Activated gamma-delta T cell treated with Interleukin-2 at 50 U/mL for 16 hours (primary cell): ENCODE results near the gene GEMIN8.

Source experiments
- DNase-seq: peaks from one replicate; pipeline ENCODE4 v3.0.0-alpha.2; 2020

The GEMIN8 gene

DNA sequence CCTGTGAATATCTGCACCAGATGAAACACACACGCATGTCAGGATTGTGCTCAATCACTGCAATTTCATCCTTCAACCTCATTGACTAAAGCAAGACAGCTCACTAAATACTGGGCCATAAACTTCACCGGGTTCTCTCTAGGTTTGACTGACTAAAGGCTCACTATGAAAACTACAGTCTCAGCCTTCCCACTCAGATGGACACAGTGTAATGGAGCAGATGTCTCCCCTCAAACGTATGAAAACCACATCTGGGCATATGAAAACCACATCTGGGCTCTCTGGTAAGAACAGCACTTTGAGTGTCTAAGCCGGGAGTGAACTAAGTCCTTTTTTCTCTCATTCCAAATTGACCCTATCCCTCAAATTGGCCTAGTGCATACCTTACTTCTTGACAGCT is 15.2 kb downstream of the GEMIN8 start:
- DNase-seq = no peak

DNA sequence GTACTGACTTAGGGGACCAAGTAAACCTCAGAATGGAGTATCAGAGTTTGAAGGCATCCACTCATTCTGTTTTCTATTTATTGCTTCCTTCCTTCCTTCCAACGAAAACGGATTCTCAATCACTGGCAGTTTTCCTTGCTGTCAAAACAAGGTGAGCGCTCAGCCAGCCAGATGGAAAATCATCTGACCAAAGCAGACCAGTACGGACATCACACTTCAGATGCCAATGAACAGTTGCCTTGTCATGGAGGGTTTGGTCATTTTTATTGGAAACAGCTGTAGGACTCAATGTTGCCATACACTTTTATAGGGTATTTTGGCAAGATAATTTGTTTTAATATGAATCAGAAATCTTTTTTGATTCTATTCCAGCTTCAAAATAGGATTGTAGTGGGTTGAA is 16.6 kb downstream of the GEMIN8 start:
- no peak for DNase-seq

DNA sequence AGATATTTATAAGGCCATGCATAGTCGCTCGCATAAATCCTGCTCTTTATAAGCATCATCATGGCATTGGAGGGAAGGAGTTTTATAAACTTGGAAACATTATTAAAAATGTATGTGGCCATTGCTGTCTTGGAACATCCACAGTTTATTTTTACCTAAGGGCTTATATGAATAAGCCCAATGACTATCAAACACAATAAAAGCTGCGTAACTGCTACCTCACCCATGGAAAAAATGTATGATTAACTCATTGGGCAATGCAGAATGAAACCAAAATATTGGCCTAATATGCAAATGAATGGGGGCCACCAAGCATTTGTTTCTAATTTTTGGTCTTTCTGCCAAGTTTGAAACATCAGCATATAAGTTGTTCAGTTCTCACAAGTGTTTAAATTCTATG is 19.1 kb downstream of the GEMIN8 start:
- no peak for DNase-seq

DNA sequence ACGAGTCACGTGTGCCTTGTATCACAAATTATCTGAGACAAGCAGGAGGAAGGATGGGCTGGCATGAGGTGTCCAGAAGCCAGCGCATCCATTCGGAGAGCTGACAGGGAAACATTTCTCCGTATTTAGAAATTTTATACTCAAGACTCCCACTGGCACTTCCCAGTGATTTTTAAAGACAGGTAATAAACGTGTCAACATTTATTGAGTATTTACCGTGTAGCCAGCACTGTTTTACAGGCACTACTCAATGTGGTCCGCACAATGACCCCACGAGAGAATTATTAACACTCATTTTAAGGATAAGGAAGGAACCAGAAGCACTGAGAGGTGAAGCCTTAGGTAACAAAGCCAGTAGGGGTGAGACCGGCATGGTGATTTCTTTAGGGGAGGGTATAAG is 23.2 kb downstream of the GEMIN8 start:
- DNase-seq = no peak

DNA sequence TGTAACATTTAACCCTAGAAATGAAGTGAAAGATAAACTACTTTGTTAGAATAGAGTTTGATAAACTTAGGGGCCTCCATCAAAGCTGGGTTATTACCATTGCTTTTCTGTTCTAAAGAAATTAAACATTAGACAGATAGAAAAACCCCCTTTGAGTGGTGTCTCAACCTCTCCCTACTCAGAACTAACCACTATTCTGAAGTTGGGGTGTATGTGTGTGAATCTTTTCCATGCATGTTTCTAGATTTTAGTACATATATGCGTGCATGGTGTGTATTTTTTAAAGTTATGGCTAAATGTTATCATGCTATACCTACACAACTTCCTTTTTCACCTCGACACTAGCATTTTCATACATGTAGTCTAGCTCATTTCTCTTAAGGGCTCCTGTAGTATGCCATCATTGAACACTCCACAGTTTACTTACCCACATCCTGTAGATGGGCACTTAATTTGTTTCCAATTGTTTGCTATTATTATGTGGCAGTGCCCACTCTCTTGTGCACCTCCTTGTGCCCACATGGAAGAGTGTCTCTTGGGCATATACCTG is 25.7 kb downstream of the GEMIN8 start:
- DNase-seq = no peak

DNA sequence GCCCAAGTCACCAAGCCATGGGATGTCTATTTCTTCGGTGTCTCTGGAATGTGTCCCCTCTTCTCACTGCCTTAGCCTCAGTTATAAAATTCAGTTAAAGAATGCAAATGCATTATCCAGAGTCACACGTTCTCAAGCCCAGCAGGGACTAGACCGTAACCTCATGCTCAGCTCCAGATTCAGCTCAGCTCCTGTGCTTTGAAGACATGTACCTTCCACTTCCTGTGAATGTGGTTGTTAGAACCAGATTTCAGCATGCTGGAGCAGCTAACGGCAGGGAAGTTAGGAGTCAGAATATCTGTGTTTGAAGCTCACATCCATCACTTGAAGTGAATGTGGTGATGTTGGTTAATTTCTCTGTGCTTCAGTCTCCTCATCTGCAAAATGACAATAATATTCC is 26.7 kb downstream of the GEMIN8 start:
- no peak for DNase-seq

DNA sequence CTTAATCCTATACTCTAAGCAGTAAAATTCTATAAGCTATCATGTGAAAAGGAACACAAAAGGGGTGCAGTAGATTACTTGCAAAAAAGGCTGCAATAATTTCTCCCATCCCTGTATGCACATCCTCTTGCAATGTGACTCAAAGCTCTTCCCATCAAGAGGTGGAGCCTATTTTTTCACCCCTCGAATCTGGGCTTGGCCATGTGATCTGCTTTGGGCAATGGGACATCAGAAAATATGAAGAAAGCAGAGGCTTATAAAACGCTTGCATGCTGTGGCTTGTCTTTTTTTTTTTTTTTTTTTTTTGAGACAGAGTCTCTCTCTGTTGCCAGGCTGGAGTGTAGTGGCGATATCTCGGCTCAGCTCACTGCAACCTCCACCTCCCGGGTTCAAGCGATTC is 33.0 kb downstream of the GEMIN8 start:
- no peak for DNase-seq

DNA sequence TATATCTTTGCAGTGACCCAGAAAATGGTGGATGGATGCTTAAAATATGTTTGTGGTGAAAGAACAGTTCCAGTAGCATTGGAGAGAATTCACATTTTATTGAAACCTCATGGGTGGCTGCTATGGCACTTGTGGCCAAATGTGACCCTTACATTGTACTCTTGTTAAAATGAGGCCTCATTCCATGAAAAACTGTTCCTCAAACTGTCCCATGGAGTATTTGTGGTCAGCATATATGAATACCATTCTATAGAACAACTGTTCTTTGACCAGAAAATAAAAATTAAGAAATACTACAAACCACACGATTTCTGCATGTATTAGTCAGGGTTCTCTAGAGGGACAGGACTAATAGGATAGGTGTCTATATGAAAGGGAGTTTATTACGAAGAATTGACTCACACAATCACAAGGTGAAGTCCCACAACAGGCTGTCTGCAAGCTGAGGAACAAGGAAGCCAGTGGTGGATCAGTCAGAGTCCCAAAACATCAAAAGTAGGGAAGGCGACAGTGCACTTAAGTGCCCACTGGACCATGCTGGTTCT is 35.1 kb downstream of the GEMIN8 start:
- no peak for DNase-seq

DNA sequence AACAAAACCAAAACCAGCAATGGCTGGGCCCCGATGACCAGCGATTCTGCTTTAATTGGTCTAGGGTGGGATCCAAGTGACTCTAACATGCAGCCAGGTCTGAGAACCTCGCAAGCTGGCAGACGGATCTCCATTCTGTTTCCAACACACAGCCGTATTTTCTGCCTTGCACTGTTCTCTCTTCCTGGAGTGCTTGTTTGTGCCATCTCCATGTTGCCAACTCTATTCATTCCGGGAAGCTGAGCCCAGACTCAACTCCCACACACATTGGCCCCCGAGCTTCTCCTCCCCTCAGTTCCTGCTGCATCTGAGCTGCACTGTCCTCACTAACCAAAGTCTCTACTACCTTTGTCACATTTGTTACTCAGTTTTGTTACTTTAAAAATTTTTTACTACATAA is 35.6 kb downstream of the GEMIN8 start:
- no peak for DNase-seq

DNA sequence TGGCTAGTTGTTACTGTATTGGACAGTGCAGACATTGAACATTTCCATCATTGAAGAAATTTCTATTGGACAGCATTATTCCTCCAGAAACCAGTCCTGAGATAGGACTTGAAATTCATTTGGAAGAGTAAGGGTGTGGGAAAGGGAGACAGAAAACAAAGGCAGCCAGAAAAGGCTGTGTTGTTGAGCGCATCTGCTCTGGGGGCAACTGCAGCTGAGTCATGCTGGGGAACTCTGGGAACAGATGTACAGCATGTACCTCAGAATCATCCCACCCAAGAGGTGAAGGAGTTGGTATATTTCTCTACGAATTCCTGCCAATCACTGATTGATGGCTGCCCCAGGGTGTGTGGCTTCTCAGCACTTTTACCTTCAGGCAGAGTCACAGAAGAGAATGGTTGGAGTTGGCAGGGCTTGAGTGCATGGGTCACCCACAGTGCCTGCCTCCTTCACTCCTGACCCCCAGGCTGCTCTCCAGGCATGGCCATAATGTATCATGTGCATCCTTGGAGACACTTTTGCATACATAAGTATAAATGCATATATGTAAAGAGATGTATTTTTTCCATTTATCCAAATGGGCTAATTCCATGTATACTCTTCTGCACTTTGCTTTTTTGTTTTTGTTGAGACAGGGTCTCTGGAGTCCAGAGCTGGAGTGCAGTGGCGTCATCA is 39.4 kb downstream of the GEMIN8 start:
- DNase-seq = no peak

DNA sequence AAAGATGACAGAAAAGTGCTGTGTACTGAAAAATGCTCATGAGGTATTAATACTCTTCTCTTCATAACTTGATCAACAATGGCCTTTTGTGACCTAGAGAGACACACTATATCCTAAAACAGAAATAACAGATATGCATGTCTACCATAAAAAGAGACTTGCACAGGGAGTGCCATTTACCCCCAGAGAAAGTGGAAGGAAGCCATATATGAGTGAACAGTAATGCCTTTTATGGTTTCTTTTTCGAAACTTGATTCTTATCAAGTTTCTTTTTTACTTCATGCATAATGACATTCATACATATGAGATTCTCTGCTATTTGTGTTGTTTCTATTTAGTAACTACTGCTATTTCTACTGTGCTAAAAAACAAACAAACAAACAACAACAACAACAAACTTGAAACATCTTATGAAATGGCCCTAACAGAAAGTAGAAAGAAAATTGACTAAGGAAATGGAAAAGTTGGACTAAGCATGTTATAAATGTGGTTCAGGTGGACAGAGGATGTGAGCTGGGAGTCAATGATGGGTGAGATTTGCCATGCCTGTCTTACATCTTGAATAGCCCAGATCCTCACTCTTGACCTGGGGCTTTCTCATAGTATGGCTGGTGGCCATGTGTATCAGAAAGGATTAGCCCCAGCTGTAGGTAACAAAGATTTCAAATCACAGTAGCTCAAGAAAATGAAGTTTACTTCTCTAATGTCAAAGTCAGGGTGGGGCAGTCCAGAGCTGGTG is 43.8 kb downstream of the GEMIN8 start:
- no peak for DNase-seq

DNA sequence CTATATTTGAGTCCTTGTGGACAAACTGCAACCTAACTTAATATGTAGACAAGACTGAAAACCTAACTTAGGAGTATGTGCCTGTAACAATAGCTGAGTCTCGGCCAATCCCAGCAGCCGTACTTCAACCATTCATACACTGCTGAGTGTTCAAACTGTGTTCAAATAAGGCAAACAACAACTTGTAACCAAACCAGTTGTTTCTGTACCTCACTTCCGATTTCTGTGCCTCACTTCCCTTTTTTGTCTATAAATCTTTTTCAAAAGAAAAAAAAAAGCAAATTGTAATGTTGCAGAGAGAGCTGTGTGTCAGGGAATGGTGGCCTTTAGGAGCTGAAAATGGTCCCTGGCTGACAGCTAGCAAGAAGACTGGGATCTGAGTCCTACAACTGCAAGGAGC is 46.0 kb downstream of the GEMIN8 start:
- DNase-seq = no peak

DNA sequence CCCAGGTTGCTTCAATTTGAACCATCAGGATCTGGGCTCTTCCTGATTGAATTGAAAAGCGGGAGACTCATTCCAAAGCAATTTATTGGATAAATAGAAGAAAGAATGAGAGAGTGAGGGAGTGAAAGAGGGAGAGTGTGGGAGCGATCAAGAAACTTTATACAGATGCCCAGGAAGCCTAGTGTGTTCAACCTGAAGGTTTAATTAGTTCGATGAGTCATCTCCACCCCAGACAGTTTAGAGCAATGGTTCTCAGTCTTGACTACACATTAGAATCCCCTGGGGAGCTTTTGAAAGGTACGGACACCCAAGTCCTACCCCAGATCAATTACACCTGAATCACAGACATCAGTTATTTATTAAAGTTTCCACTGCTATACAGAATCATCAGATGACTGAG is 61.5 kb downstream of the GEMIN8 start:
- no peak for DNase-seq

DNA sequence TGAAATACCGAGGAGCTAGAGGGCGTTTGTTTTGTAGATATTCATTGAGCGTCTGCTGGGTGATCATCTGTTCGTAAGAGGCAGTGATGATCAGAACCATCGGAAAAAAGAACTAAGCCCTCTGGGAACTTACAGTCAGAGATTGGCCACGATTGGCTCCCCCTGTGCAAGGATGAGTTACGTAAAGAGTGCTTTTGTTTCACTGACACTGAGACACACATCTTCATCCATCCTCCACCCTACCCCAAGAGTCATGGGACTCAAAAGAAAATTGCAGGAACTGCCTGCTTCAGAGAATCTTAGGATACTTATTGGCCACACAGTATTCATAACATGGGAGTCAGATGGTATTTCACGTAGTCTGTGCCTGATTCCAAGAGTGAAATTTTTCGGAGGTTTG is 62.1 kb downstream of the GEMIN8 start:
- DNase-seq = no peak

DNA sequence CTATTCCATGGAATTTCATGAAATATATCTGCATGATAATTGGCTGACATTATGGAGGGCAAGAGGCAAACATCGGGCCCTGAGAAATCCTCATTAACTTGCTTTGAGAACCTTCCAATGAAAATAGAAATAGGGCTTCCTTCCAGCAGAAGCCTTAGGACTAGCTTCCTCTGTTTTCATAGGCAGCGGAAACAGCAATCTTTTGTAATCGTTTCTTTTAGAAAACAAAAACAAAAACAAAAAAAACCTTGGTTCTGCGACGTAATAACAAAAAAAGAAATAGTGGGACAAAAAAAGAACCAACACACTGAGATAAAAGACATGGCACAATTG is 62.9 kb downstream of the GEMIN8 start:
- no peak for DNase-seq

DNA sequence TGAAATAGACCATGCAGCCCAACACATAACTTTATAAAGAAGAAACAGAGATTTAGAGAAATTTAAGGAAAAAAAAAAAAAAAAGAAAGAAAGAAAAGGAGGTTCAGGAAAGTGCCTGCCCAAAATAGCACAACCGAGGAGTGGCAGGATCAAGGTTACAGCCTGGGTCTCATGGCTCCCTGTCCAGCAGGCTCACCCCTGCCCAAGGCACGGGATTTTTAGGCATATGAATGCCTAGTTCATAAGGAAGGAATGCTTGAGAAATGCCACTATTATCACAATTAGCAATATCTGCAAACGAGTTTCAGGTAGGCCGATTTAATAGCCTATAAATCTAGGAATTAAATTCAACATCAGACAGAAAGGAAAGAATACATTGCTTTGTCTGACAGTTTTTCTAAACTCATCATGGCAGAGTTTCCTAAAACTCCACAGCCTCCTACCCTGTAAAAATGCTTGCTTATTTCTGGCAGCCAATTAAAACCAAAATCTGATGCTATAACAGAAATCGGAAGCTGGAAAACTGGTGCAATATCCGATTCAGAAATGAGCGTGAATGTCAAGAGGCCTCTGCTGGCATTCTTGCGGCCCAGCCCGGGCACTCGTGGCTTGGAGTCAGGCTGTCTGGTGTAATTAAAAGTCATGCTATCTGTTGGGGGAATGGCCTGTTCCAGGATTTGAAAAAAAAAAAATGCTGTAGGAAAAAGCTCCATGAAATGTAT is 63.5 kb downstream of the GEMIN8 start:
- no peak for DNase-seq

DNA sequence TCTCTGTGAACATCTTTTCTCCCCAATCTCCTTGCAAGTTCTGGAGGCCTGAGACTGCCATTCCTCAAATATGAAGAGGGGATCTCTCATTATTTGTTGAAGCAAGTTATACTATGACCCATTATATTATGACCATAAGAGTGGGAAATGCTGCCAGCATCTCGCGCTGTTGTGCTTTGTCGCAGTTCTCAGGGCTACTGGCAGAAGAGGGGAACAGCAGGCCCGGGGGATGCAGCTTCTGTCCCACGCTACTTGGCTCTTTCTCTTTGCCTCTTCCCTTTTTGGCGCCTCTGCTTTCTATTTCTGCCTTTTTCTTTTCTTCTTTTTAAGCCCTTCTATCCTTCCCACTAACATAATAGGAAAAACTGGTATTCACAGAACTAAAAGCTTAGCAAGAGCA is 64.2 kb downstream of the GEMIN8 start:
- no peak for DNase-seq

DNA sequence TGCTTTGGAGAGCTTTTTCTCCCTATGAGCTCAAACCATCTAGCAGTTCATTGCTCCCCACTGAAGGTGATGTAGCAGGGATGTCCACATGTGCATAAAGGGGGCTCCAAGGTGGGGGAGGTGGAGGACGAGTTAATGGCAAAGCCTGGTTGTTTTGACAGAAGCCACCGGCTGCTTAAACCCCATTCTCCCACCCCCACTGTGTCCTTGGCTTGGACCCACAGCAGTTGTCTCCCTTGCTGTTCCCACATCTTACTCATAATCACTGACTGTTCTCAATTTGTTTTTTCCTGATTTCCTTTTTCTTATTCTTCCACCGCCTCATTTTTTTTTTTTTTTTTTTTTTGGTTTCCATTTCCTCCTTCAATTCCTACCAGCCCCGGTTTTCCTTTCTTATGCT is 72.7 kb downstream of the GEMIN8 start:
- no peak for DNase-seq
